ENCODE results near the gene SLC22A23.

The SLC22A23 gene

GRCh38 chr6:3500262-3501014, 43.6 kb upstream of the SLC22A23 start:
- TF ChIP-seq, protein P1, sequence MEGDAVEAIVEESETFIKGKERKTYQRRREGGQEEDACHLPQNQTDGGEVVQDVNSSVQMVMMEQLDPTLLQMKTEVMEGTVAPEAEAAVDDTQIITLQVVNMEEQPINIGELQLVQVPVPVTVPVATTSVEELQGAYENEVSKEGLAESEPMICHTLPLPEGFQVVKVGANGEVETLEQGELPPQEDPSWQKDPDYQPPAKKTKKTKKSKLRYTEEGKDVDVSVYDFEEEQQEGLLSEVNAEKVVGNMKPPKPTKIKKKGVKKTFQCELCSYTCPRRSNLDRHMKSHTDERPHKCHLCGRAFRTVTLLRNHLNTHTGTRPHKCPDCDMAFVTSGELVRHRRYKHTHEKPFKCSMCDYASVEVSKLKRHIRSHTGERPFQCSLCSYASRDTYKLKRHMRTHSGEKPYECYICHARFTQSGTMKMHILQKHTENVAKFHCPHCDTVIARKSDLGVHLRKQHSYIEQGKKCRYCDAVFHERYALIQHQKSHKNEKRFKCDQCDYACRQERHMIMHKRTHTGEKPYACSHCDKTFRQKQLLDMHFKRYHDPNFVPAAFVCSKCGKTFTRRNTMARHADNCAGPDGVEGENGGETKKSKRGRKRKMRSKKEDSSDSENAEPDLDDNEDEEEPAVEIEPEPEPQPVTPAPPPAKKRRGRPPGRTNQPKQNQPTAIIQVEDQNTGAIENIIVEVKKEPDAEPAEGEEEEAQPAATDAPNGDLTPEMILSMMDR (IDR thresholded peaks at IDR 0.05; ENCODE audit: control insufficient read depth, extremely low read depth, insufficient read depth): no peak
- DNase-seq (ENCODE audit: low read depth): peak; percentile 87
- no peak overlapping the region for H3K4me3 ChIP-seq (ENCODE audit: low read depth, low read length)

DNA sequence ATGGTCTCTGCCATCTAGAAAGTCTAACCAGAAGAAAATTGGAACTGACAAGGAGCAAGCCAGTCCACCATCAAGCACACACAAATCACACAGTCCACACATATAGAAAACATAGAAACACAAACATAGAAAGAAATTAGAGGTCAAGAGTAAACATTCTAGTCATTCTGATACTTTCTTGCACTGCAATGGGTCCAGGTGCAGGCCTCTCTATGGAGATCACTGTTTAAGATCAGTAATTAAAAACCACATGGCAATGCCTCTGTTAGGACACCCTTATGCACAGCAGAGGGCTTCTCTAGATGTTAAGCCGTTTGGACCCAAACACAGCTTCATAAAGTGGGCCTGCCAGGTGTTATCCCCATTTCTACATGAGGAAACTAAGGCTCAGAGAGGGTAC, 42.8 kb upstream of the SLC22A23 start:
- TF ChIP-seq, protein P1 (IDR thresholded peaks at IDR 0.05; ENCODE audit: control insufficient read depth, extremely low read depth, insufficient read depth): no peak
- DNase-seq (ENCODE audit: low read depth): no peak

DNA sequence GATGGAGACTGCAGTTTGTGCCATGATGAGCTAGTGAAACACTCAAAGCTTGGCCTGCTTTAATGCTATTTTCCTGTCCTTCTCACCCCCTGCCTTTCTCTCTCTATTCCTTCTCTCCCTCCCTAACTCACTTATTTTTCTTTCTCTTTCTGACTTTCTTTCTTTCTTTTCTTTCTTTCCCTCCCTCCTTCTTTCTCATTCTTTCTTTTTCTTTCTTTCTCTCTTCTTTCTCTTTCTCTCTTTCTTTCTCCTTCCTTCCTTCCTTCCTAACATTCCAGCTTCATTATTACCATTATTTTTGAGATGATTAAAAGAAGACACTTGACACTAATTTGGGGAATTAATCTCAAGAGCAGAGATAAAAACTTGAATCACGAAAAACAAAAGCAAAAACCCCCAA, 39.5 kb upstream of the SLC22A23 start:
- TF ChIP-seq, protein P1 (IDR thresholded peaks at IDR 0.05; ENCODE audit: control insufficient read depth, extremely low read depth, insufficient read depth): no peak
- no peak for DNase-seq (ENCODE audit: low read depth)
- no peak overlapping the region for H3K4me3 ChIP-seq (ENCODE audit: low read depth, low read length)

More for the DNA sequence above, 42.8 kb upstream of the SLC22A23 start:
- H3K4me3 ChIP-seq (ENCODE audit: low read depth, low read length): no peak overlapping the region

- peak; percentile 99 for DNase-seq (ENCODE audit: low read depth)
- H3K4me3 ChIP-seq (ENCODE audit: low read depth, low read length): no peak overlapping the region
These were observed 37.7 kb upstream of the SLC22A23 start for GRCh38 chr6:3494391-3495100.

DNA sequence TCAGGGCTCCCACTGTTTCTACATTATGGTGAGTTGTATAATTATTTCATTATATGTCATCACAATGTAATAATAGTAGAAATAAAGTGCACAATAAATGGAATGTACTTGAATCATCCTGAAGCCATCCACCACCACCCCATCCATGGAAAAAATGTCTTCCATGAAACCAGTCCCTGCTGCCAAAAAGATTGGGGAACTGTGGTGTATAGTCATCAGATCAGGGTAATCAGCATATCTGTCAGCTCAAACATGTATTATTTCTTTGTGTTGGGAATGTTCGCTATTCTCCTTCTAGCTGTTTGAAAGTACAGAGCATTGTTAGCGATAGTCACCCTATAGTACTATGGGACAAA, 33.8 kb upstream of the SLC22A23 start:
- no peak overlapping the region for H3K4me3 ChIP-seq (ENCODE audit: low read depth, low read length)
- TF ChIP-seq, protein P1 (IDR thresholded peaks at IDR 0.05; ENCODE audit: control insufficient read depth, extremely low read depth, insufficient read depth): no peak
- DNase-seq (ENCODE audit: low read depth): no peak

More at GRCh38 chr6:3494391-3495100, 37.7 kb upstream of the SLC22A23 start:
- TF ChIP-seq, protein P1 (IDR thresholded peaks at IDR 0.05; ENCODE audit: control insufficient read depth, extremely low read depth, insufficient read depth): no peak

- no peak for DNase-seq (ENCODE audit: low read depth)
- H3K4me3 ChIP-seq (ENCODE audit: low read depth, low read length): no peak overlapping the region
- TF ChIP-seq, protein P1 (IDR thresholded peaks at IDR 0.05; ENCODE audit: control insufficient read depth, extremely low read depth, insufficient read depth): no peak
These were observed 33.2 kb upstream of the SLC22A23 start for GRCh38 chr6:3489961-3490624.
